GM18511 (cell line): ENCODE data around the gene OR6K3.
"Not testable (repeated sequence)": the region's sequence is repeated elsewhere in the genome, so short reads cannot be mapped to it uniquely, and the experiment has no call there.

Experiments used
- ATAC-seq: cut with Tn5 transposase; IDR thresholded peaks from one replicate; pipeline ENCODE4 v1.9.1; 2021; ENCODE audit warnings: mild to moderate bottlenecking, moderate library complexity; ENCODE audit not compliant: unreplicated experiment

OR6K3 gene

GRCh38 chr1:158720620-158721019, at the start of gene OR6K3:
OR6K3 (minus strand) TSS chr1:158720720; CDS start chr1:158718115, 2,605 bp downstream.
- no peak for ATAC-seq

- no peak for ATAC-seq
Observed at GRCh38 chr1:158754420-158754819, 33.9 kb upstream of the OR6K3 start, which contains the start of gene OR6K6. OR6K6 (plus strand) TSS chr1:158754720; CDS start chr1:158754888, 168 bp downstream.

GRCh38 chr1:158752155-158752712, 31.7 kb upstream of the OR6K3 start:
- no peak for ATAC-seq

- ATAC-seq = no peak
Observed at GRCh38 chr1:158735848-158736247, 15.3 kb upstream of the OR6K3 start.

- ATAC-seq = no peak
Observed at GRCh38 chr1:158732524-158732923, 12.0 kb upstream of the OR6K3 start.

GRCh38 chr1:158731707-158732106, 11.2 kb upstream of the OR6K3 start:
- no peak for ATAC-seq

GRCh38 chr1:158730453-158730852, 9.9 kb upstream of the OR6K3 start:
- ATAC-seq = no peak

- no peak for ATAC-seq
Observed at GRCh38 chr1:158728510-158729225, 8.1 kb upstream of the OR6K3 start.

- ATAC-seq = no peak
Observed at GRCh38 chr1:158724442-158724841, 3.9 kb upstream of the OR6K3 start.

GRCh38 chr1:158719664-158720063, 856 bp downstream of the OR6K3 start:
- no peak for ATAC-seq

- ATAC-seq = no peak
Observed at GRCh38 chr1:158717344-158717743, 3.2 kb downstream of the OR6K3 start.

GRCh38 chr1:158716335-158716734, 4.2 kb downstream of the OR6K3 start:
- no peak for ATAC-seq

GRCh38 chr1:158714754-158715153, 5.8 kb downstream of the OR6K3 start:
- ATAC-seq = no peak

- no peak for ATAC-seq
Observed at GRCh38 chr1:158711098-158711497, 9.4 kb downstream of the OR6K3 start.

GRCh38 chr1:158706096-158706495, 14.4 kb downstream of the OR6K3 start:
- ATAC-seq = no peak

GRCh38 chr1:158700552-158700951, 20.0 kb downstream of the OR6K3 start, which contains the start of gene OR6K2:
OR6K2 (minus strand) TSS chr1:158700652; CDS start chr1:158700652, 0 bp downstream.
- no peak for ATAC-seq

GRCh38 chr1:158694596-158694995, 25.9 kb downstream of the OR6K3 start:
- no peak for ATAC-seq

- ATAC-seq = no peak
Observed at GRCh38 chr1:158692356-158692755, 28.2 kb downstream of the OR6K3 start.

GRCh38 chr1:158691907-158692306, 28.6 kb downstream of the OR6K3 start:
- ATAC-seq = no peak

- ATAC-seq = not testable (repeated sequence)
Observed at GRCh38 chr1:158691149-158691548, 29.4 kb downstream of the OR6K3 start.

- ATAC-seq = no peak
Observed at GRCh38 chr1:158689875-158690274, 30.6 kb downstream of the OR6K3 start.

GRCh38 chr1:158689110-158689509, 31.4 kb downstream of the OR6K3 start:
- ATAC-seq = no peak
